ENCODE measurements around the gene EIF4A2.

DNA sequence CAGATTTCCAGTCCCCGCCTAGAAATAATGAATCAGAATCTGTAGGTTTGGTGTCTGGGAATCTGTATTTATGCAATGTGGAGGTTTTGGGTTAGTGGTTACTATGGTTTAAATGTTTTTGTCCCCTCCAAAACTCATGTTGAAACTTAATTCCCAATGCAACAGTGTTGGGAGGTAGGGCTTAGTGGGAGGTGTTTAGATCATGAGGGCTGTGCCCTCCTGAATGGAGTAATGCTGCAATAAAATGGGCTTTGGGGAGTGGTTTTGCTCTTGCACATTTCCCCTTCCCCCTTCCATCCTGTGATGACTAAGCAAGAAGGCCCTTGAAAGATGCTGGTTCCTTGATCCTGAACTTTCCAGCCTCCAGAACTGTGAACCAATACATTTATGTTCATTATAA lies 32.1 kb downstream of the EIF4A2 start:
- TF ChIP-seq, protein P1, sequence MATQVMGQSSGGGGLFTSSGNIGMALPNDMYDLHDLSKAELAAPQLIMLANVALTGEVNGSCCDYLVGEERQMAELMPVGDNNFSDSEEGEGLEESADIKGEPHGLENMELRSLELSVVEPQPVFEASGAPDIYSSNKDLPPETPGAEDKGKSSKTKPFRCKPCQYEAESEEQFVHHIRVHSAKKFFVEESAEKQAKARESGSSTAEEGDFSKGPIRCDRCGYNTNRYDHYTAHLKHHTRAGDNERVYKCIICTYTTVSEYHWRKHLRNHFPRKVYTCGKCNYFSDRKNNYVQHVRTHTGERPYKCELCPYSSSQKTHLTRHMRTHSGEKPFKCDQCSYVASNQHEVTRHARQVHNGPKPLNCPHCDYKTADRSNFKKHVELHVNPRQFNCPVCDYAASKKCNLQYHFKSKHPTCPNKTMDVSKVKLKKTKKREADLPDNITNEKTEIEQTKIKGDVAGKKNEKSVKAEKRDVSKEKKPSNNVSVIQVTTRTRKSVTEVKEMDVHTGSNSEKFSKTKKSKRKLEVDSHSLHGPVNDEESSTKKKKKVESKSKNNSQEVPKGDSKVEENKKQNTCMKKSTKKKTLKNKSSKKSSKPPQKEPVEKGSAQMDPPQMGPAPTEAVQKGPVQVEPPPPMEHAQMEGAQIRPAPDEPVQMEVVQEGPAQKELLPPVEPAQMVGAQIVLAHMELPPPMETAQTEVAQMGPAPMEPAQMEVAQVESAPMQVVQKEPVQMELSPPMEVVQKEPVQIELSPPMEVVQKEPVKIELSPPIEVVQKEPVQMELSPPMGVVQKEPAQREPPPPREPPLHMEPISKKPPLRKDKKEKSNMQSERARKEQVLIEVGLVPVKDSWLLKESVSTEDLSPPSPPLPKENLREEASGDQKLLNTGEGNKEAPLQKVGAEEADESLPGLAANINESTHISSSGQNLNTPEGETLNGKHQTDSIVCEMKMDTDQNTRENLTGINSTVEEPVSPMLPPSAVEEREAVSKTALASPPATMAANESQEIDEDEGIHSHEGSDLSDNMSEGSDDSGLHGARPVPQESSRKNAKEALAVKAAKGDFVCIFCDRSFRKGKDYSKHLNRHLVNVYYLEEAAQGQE (IDR thresholded peaks at IDR 0.05; ENCODE audit: low read depth, low read length) = no peak
- TF ChIP-seq, protein P2, sequence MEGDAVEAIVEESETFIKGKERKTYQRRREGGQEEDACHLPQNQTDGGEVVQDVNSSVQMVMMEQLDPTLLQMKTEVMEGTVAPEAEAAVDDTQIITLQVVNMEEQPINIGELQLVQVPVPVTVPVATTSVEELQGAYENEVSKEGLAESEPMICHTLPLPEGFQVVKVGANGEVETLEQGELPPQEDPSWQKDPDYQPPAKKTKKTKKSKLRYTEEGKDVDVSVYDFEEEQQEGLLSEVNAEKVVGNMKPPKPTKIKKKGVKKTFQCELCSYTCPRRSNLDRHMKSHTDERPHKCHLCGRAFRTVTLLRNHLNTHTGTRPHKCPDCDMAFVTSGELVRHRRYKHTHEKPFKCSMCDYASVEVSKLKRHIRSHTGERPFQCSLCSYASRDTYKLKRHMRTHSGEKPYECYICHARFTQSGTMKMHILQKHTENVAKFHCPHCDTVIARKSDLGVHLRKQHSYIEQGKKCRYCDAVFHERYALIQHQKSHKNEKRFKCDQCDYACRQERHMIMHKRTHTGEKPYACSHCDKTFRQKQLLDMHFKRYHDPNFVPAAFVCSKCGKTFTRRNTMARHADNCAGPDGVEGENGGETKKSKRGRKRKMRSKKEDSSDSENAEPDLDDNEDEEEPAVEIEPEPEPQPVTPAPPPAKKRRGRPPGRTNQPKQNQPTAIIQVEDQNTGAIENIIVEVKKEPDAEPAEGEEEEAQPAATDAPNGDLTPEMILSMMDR (IDR thresholded peaks at IDR 0.05) = no peak
- TF ChIP-seq RAD21 (IDR thresholded peaks at IDR 0.05; ENCODE audit: low read length) = no peak
- no peak for TF ChIP-seq EP300 (IDR thresholded peaks at IDR 0.05; ENCODE audit: borderline replicate concordance in 1 of 2, low read depth in 1 of 2, low read length in 1 of 2)
- TF ChIP-seq POLR2AphosphoS5 (IDR thresholded peaks at IDR 0.05; ENCODE audit: low read depth, low read length) = no peak
- no peak for TF ChIP-seq EZH2phosphoT487 (IDR thresholded peaks at IDR 0.05; ENCODE audit: borderline replicate concordance, low read depth)
- no peak for TF ChIP-seq CHD2 (IDR thresholded peaks at IDR 0.05; ENCODE audit: low read length, partially characterized antibody)
- TF ChIP-seq, protein P3, sequence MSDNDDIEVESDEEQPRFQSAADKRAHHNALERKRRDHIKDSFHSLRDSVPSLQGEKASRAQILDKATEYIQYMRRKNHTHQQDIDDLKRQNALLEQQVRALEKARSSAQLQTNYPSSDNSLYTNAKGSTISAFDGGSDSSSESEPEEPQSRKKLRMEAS (IDR thresholded peaks at IDR 0.05; ENCODE audit: low read depth) = no peak
- no peak for TF ChIP-seq RFX5 (IDR thresholded peaks at IDR 0.05; ENCODE audit: low read length)
- no peak for TF ChIP-seq TCF12 (IDR thresholded peaks at IDR 0.05)
- TF ChIP-seq FOSL2 (IDR thresholded peaks at IDR 0.05; ENCODE audit: borderline replicate concordance, low read depth) = no peak
- TF ChIP-seq TAF1 (IDR thresholded peaks at IDR 0.05; ENCODE audit: borderline replicate concordance, low read depth, low read length) = no peak
- TF ChIP-seq JUND (IDR thresholded peaks at IDR 0.05) = no peak
- TF ChIP-seq MXI1 (IDR thresholded peaks at IDR 0.05; ENCODE audit: low read depth, low read length) = no peak
